Thoracic aorta (tissue), 2 donors: ENCODE measurements around the gene PLET1. TPM values are rescaled to one million over a fixed set of nuclear protein-coding genes. Genes with fewer than 3 reads are reported as not detected.

Experiments
- ATAC-seq: fragments of 150-250 bp; one replicate; pipeline ENCODE4 v1.8.0; 2017; ENCODE audit warnings: low read depth; ENCODE audit not compliant: insufficient number of reproducible peaks, low FRiP score
- DNase-seq: peaks from one replicate; pipeline ENCODE4 v3.0.0-alpha.2; 2020; ENCODE audit warnings: low spot score
- H3K27ac ChIP-seq, 2 donors: fragments of 200-600 bp; sonication (generic); 1 replicate in 1 of 2; 2 replicates in 1 of 2; pipeline ENCODE4 v1.5.1; 2016; ENCODE audit warnings: mild to moderate bottlenecking in 2 of 2, moderate library complexity in 2 of 2
- H3K27me3 ChIP-seq: fragments of 200-600 bp; sonication (generic); replicated peaks from 2 replicates; pipeline ENCODE4 v1.6.0; 2016; ENCODE audit warnings: mild to moderate bottlenecking; ENCODE audit not compliant: insufficient read depth
- H3K36me3 ChIP-seq: fragments of 200-600 bp; sonication (generic); one replicate; pipeline ENCODE4 v1.5.1; 2016
- H3K4me1 ChIP-seq, 2 donors: fragments of 200-600 bp; sonication (generic); 1 replicate in 1 of 2; 2 replicates in 1 of 2; pipeline versions ENCODE4 v1.5.1 to v1.6.0; 2016; ENCODE audit warnings: low read depth in 2 of 2, mild to moderate bottlenecking in 1 of 2; ENCODE audit not compliant: control insufficient read depth in 1 of 2
- H3K4me3 ChIP-seq: fragments of 200-600 bp; sonication (generic); 2 replicates; pipeline ENCODE4 v1.5.1; 2016; ENCODE audit warnings: mild to moderate bottlenecking
- H3K9me3 ChIP-seq: fragments of 200-600 bp; sonication (generic); 2 replicates; pipeline ENCODE4 v1.5.1; 2016
- CTCF ChIP-seq: fragments of 200-600 bp; sonication (generic); IDR thresholded peaks from one replicate; pipeline ENCODE4 v1.5.1; 2019; ENCODE audit warnings: antibody characterized with exemption
- total RNA-seq, 2 donors: library from RNA; depleted of rRNA; stranded (reverse); fragments of >200 nt; gene quantifications; one replicate each; pipeline versions ENCODE4 v1.1.0 to v1.2.3, GENCODE V29; 2016

PLET1 gene
- total RNA-seq, 2 donors from 2014 or later = not detected

- Histone ChIP-seq H3K27ac (no peak overlapping the region), H3K36me3 (no peaks in the 10 kb centered on the region), H3K9me3 (no peaks in the 10 kb centered on the region), H3K4me1 (no peaks in the 10 kb centered on the region), H3K27me3 (no peaks in the 10 kb centered on the region), H3K4me3 (no peak overlapping the region)
- TF ChIP-seq CTCF = no peak
- no peak for ATAC-seq
- no peak for DNase-seq
These were observed 10.0 kb upstream of the PLET1 start for GRCh38 chr11:112270551-112271180.

GRCh38 chr11:112269139-112269538, 8.5 kb upstream of the PLET1 start:
- Histone ChIP-seq H3K27me3 (no peaks in the 10 kb centered on the region), H3K9me3 (no peaks in the 10 kb centered on the region), H3K4me3 (no peak overlapping the region), H3K36me3 (no peaks in the 10 kb centered on the region), H3K27ac (no peak overlapping the region), H3K4me1 (no peaks in the 10 kb centered on the region)
- DNase-seq (no peak), ATAC-seq (no peak)
- no peak for TF ChIP-seq CTCF

- H3K36me3 ChIP-seq = no peaks in the 10 kb centered on the region
- no peak overlapping the region for H3K27ac ChIP-seq
- no peak overlapping the region for H3K4me3 ChIP-seq
- H3K4me1 ChIP-seq = no peaks in the 10 kb centered on the region
- no peak for TF ChIP-seq CTCF
- ATAC-seq = no peak
- DNase-seq = no peak
- no peaks in the 10 kb centered on the region for H3K9me3 ChIP-seq
- H3K27me3 ChIP-seq = no peaks in the 10 kb centered on the region
These were observed 7.7 kb upstream of the PLET1 start for GRCh38 chr11:112268406-112268805.

- H3K9me3 ChIP-seq = no peaks in the 10 kb centered on the region
- H3K36me3 ChIP-seq = no peaks in the 10 kb centered on the region
- no peaks in the 10 kb centered on the region for H3K4me1 ChIP-seq
- H3K4me3 ChIP-seq = no peak overlapping the region
- DNase-seq (no peak), ATAC-seq (no peak)
- H3K27ac ChIP-seq = no peak overlapping the region
- no peaks in the 10 kb centered on the region for H3K27me3 ChIP-seq
- TF ChIP-seq CTCF = no peak
These were observed 6.5 kb upstream of the PLET1 start for GRCh38 chr11:112267188-112267591.

- Histone ChIP-seq H3K4me3 (no peak overlapping the region), H3K27me3 (no peaks in the 10 kb centered on the region), H3K36me3 (no peaks in the 10 kb centered on the region), H3K4me1 (no peaks in the 10 kb centered on the region), H3K9me3 (no peaks in the 10 kb centered on the region), H3K27ac (no peak overlapping the region)
- ATAC-seq (no peak), DNase-seq (no peak)
- TF ChIP-seq CTCF = no peak
These were observed 5.7 kb upstream of the PLET1 start for GRCh38 chr11:112266410-112266778.
